HG02943 (cell line): ENCODE measurements around the gene SURF6.
"Not testable (repeated sequence)": the region's sequence is repeated elsewhere in the genome, so short reads cannot be mapped to it uniquely, and the experiment has no call there.

Experiments used
- ATAC-seq: cut with Tn5 transposase; IDR thresholded peaks from one replicate; pipeline ENCODE4 v1.9.1; 2021; ENCODE audit warnings: mild to moderate bottlenecking, low read depth, moderate library complexity; ENCODE audit not compliant: unreplicated experiment

SURF6 gene

GRCh38 chr9:133301253-133302230 is 34.4 kb downstream of the SURF6 start:
- ATAC-seq = no peak

GRCh38 chr9:133299996-133300395 is 36.0 kb downstream of the SURF6 start:
- not testable (repeated sequence) for ATAC-seq

DNA sequence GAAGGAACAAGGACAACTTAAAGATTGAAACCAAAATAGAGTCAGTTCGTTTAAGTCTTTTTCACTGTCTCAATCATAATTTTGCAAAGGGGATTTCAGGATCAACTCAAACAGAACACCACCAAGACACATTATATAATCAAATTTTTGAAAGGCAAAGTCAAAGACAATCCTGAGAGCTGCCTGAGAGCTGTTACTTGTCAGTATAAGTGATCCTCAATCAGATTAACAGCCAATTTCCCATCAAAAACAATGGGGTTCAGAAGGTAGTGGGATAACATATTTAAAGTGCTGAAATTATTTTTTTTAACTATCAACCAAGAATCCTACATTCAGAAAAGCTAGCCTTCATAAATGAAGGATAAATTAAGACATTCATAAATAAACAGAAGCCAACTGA is 41.7 kb downstream of the SURF6 start:
- ATAC-seq = no peak

GRCh38 chr9:133290751-133291302 is 45.2 kb downstream of the SURF6 start:
- no peak for ATAC-seq

DNA sequence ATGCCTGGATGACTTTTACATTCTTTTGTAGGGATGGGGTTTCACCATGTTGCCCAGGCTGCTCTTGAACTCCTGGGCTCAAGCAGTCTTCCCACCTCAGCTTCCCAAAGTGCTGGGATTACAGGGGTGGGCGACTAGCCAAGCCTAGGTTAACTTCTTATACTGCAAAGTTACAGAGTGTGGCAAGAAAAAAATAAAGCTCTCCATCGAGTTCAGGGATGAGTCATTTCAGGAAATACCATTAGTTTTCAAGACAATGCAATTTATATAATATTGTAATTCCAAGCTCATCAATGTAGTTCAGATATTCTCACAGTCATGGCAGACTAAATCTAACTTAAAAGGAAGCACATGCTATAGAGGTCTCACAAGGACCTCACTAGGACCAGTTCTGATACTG is 49.5 kb downstream of the SURF6 start:
- ATAC-seq = no peak

GRCh38 chr9:133285252-133285775 is 50.7 kb downstream of the SURF6 start:
- ATAC-seq = no peak

DNA sequence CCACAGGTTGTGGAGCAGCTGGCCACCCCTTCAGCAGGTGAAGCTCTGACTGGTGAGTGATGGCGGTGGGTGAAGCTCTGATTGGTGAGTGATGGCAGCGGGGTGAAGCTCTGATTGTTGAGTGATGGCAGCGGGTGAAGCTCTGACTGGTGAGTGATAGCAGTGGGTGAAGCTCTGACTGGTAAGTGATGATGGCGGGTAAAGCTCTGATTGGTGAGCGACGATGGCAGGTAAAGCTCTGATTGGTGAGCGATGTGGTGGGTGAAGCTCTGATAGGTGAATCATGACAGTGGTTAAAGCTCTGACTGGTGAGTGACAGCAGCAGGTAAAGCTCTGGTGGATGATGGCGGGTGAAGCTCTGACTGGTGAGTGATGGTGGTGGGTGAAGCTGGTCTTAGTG is 51.6 kb downstream of the SURF6 start:
- no peak for ATAC-seq

DNA sequence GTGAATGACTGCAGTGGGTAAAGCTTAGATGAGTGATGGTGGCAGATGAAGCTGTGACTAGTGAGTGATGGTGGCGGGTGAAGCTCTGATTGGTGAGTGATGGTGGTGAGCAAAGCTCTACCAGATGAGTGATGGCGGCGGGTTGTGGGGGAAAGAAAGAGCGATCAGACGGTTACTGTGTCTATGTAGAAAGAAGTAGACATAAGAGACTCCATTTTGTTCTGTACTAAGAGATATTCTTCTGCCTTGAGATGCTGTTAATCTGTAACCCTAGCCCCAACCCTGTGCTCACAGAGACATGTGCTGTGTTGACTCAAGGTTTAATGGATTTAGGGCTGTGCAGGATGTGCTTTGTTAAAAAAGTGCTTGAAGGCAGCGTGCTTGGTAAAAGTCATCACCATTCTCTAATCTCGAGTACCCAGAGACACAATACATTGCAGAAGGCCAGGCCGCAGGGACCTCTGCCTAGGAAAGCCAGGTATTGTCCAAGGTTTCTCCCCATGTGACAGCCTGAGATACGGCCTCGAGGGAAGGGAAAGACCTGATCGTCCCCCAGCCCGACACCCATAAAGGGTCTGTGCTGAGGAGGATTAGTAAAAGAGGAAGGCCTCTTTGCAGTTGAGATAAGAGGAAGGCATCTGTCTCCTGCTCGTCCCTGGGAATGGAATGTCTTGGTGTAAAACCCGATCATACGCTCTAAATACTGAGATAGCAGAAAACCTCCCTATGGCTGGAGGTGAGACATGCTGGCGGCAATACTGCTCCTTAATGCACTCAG is 52.5 kb downstream of the SURF6 start:
- not testable (repeated sequence) for ATAC-seq

- ATAC-seq = no peak
These were observed 53.3 kb downstream of the SURF6 start for GRCh38 chr9:133282464-133283238.

DNA sequence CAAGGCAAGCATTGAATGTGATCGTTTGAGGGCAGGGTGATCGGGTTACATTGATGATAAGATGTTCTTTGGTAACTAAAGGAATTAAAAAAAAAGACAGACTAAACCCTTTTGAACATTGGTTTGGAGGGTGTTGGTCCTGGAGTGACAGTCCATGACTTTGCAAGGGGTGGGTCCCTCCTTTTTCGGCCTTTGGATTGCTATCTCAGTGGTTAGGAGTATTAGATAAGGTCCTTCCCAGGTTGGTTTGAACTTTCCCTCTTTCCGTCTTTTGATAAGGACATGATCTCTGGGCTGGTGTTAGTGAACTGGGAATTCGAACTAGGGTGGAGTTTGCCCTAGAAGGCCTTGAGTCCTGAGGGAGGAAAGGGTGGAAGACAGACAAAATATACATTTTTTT is 55.6 kb downstream of the SURF6 start:
- ATAC-seq = no peak
